Activated CD4-positive, CD25-positive, alpha-beta regulatory T cell treated with anti-CD3 and anti-CD28 coated beads, Interleukin-2, amount 50 U/mL, for 16 hours (primary cell): Measurements from ENCODE around the gene BRCA1.
"Not testable (repeated sequence)": the region's sequence is repeated elsewhere in the genome, so short reads cannot be mapped to it uniquely, and the experiment has no call there.

Experiments
- DNase-seq: peaks from one replicate; pipeline ENCODE4 v3.0.0-alpha.2; 2020; ENCODE audit warnings: low read depth, low spot score

Gene BRCA1

GRCh38 chr17:43070257-43070656 lies 54.9 kb downstream of the BRCA1 start:
- DNase-seq = no peak

GRCh38 chr17:43069368-43069898 lies 55.7 kb downstream of the BRCA1 start:
- DNase-seq = no peak

DNA sequence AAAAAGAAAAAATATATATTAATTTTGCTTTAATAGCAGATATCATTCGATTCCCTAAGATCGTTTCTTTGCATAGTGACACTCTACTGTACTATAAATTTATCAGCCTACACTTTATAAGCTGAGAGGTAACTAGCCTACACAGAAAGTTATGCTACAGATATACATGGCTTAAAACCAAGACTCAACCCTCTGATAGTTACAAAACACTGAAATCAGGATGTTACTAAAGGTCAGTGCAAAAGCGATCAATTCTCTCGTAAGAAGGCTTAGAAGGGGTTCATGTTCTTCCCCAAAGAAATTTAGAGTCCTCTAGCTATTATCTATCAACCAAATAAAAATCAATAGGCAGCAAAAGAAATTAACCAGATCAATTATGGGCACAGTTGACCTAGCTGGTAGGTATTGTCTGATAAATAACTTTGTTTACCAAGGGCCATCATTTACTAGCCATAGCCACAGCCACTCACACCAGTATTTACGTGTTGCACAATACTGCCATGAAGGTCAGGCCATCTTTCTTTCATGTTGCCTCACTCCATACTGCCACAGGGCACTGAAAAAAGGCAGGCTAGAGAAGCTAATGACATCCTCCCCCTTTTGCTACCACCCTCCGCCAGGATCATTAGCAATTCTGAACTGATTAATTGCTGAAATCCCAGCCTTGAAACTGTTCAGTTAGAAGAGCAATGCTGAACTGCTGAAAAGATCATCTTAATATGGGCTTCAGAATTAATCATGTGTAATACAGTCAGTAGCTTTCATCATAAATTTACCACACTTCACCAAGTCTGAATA lies 56.4 kb downstream of the BRCA1 start:
- no peak for DNase-seq

DNA sequence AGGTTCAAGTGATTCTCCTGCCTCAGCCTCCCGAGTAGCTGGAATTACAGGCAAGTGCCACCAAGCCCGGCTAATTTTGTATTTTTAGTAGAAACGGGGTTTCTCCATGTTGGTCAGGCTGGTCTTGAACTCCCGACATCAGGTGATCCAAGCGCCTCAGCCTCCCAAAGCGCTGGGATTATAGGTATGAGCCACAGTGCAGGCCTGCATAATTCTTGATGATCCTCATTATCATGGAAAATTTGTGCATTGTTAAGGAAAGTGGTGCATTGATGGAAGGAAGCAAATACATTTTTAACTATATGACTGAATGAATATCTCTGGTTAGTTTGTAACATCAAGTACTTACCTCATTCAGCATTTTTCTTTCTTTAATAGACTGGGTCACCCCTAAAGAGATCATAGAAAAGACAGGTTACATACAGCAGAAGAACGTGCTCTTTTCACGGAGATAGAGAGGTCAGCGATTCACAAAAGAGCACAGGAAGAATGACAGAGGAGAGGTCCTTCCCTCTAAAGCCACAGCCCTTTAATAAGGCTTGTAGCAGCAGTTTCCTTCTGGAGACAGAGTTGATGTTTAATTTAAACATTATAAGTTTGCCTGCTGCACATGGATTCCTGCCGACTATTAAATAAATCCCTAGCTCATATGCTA lies 62.1 kb downstream of the BRCA1 start:
- no peak for DNase-seq

- no peak for DNase-seq
Measured at GRCh38 chr17:43056051-43056450, 69.1 kb downstream of the BRCA1 start.

DNA sequence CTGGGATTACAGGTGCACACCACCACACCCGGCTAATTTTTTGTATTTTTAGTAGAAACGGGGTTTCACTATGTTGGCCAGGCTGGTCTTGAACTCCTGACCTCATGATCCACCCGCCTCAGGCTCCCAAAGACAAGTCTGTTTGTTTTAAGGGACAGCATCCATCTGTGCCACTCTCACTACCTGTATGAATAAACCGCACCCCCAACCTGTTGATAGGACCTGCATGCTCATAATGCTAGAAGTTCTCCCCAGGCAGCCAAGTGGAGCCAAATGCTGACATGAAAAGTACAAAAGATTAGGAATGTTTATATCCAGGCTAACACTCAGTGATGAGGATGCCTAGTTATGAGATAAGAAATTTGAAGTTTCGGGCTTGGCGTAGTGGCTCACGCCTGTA lies 72.2 kb downstream of the BRCA1 start:
- DNase-seq = not testable (repeated sequence)

GRCh38 chr17:43051969-43052368 lies 73.2 kb downstream of the BRCA1 start:
- no peak for DNase-seq

- no peak for DNase-seq
Measured at GRCh38 chr17:43044024-43044423, 81.1 kb downstream of the BRCA1 start.

DNA sequence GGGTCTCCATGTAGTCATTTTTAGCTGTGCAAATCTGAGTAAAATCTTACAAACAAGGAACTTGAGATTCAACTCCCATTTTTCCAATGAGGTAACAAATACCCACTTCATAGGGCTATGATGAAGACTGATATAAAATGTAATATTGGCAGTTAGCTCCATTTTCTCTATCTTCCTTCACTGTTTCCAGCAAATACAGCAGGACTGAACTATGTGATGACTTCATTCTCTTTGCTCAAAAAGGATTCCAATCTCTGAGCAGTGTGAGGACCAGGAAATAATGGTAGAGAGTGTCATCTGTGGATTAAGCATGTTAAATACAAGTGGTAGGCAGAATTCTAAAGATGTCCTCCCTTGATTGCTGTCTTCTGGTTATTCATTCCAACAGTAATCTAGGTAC lies 81.9 kb downstream of the BRCA1 start:
- no peak for DNase-seq

- DNase-seq = no peak
Measured at GRCh38 chr17:43042025-43042628, 83.0 kb downstream of the BRCA1 start.

- no peak for DNase-seq
Measured at GRCh38 chr17:43040655-43041054, 84.5 kb downstream of the BRCA1 start.

GRCh38 chr17:43039646-43040045 lies 85.5 kb downstream of the BRCA1 start:
- DNase-seq = no peak

GRCh38 chr17:43034894-43035293 lies 90.3 kb downstream of the BRCA1 start:
- DNase-seq = no peak

DNA sequence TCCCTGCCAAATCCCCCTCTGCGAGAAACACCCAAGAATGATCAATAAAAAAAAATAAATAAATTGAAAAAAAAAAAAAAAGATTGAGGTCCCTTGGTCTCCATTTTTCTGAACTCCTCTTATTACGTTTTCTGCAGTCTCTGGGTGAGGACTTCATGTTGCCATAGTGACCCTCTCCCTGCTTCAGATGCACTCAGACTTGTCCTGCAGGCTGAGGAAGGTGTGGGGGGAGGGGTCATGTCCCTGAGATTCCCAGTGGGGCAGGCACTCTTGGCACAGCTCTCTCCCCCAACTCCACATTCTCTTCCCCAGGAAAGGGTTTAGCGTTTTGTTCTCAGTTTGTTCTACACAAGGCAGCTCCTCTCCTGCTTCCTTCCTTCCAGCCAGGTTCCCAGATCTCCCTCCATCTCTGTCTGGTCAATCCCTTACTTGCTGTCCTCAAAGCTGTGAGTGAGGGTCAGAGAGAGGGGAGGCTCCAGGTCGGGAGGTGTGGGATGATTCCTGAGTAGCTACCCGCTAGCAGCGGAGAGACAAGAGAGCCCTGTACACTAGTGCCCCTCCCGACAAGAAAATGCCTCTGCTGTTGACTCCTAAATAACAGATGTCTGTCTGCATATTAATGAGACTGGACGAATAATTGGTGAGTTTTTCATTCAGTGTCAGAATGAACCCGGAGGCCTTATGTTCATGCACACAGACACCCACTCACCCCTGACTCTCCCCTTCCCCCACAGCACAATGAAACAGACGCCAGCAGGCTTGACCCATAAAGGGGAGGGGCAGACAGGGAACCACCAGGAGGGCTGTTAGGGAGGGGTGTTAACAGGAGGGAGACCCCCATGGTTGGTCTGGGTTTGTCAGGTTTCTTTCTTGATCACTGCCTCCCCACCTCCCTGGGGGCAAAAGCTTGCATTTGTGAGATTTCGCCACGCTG lies 90.9 kb downstream of the BRCA1 start:
- DNase-seq = no peak

GRCh38 chr17:43031666-43032065 lies 93.5 kb downstream of the BRCA1 start:
- no peak for DNase-seq

- no peak for DNase-seq
Measured at GRCh38 chr17:43030137-43030767, 94.9 kb downstream of the BRCA1 start.

DNA sequence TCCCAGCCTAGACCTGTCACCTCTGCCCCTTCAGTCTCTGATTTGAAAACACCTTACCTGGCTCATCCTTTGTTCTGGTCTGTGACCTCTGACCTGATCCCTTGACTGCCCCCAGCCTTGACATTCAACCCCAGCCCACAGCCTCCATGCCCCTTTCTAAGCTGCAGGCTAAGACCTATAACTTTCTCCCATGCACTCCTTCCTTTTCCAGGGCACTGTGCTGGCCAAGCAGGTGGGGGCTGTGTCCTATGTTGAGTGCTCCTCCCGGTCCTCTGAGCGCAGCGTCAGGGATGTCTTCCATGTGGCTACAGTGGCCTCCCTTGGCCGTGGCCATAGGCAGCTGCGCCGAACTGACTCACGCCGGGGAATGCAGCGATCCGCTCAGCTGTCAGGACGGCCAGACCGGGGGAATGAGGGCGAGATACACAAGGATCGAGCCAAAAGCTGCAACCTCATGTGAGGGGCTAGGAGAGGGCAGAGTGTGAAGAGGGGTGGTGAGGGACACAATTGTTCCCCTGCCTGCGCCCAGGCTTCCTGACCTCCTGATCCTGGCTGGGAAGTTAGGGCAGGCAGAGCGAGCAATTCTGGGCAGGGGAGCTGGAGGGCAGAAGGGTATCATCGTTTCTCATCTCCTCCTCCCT lies 96.8 kb downstream of the BRCA1 start:
- no peak for DNase-seq

GRCh38 chr17:43027091-43028032 lies 97.8 kb downstream of the BRCA1 start:
- DNase-seq = no peak

DNA sequence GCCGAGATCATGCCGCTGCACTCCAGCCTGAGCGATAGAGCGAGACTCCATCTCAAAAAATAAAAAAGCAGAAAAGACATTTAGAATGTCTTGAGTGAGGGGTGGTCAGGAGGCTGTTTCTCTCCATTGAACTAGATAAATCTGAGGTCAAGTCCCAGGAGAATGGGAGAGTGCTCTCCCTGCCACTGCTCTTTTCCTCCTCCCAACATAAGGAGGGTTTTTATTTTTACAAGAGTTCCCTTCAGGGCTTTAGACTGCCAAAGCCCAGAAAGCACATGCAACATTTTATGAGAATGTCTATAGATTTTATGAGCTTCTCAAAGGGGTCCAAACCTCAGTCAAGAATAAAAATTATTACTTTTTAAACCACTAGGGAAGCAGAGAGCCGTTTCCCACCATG lies 98.6 kb downstream of the BRCA1 start:
- DNase-seq = no peak
